ENCODE results near the gene KIF9.
"Not testable (repeated sequence)": the region's sequence is repeated elsewhere in the genome, so short reads cannot be mapped to it uniquely, and the experiment has no call there.

The KIF9 gene

DNA sequence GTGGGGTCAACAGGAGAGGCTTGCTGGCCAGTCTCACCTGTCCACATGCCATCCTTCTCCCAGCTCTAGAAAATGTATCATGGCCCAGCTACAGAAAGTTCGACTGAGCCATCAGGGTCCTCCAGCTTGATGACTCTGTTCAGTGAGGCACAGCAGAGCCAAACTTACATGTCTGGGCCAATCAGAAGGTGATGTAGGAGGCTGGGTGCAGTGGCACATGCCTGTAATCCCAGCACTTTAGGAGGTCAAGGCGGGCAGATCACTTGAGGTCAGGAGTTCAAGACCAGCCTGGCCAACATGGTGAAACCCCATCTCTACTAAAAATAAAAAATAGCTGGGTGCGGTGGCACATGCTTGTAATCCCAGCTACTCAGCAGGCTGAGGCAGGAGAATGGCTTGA, 31.5 kb downstream of the KIF9 start:
- H3K9me3 Mint-ChIP-seq; H3K36me3 Mint-ChIP-seq (ENCODE audit: low read depth); H3K4me3 Mint-ChIP-seq; H3K27me3 Mint-ChIP-seq (ENCODE audit: low read depth); H3K4me1 Mint-ChIP-seq (ENCODE audit: low read depth); H3K27ac Mint-ChIP-seq; DNase-seq (ENCODE audit: low spot score): not testable (repeated sequence)

GRCh38 chr3:47250309-47251060, 32.1 kb downstream of the KIF9 start:
- Mint-ChIP-seq H3K27me3 (ENCODE audit: low read depth) (no peaks in the 10 kb centered on the region), H3K27ac (no peak overlapping the region), H3K36me3 (ENCODE audit: low read depth) (no peaks in the 10 kb centered on the region), H3K4me1 (ENCODE audit: low read depth) (no peaks in the 10 kb centered on the region), H3K4me3 (no peak overlapping the region), H3K9me3 (no peaks in the 10 kb centered on the region)
- DNase-seq (ENCODE audit: low spot score), result no peak

GRCh38 chr3:47247131-47248064, 35.2 kb downstream of the KIF9 start:
- no peaks in the 10 kb centered on the region for H3K27me3 Mint-ChIP-seq (ENCODE audit: low read depth)
- H3K4me3 Mint-ChIP-seq, result no peak overlapping the region
- no peaks in the 10 kb centered on the region for H3K4me1 Mint-ChIP-seq (ENCODE audit: low read depth)
- no peak overlapping the region for H3K27ac Mint-ChIP-seq
- no peaks in the 10 kb centered on the region for H3K36me3 Mint-ChIP-seq (ENCODE audit: low read depth)
- H3K9me3 Mint-ChIP-seq, result no peaks in the 10 kb centered on the region
- DNase-seq (ENCODE audit: low spot score), result no peak

GRCh38 chr3:47245271-47245670, 37.3 kb downstream of the KIF9 start:
- Mint-ChIP-seq H3K27me3 (ENCODE audit: low read depth) (no peaks in the 10 kb centered on the region), H3K9me3 (no peaks in the 10 kb centered on the region), H3K36me3 (ENCODE audit: low read depth) (no peaks in the 10 kb centered on the region), H3K4me1 (ENCODE audit: low read depth) (no peaks in the 10 kb centered on the region), H3K4me3 (no peak overlapping the region), H3K27ac (no peak overlapping the region)
- no peak for DNase-seq (ENCODE audit: low spot score)

DNA sequence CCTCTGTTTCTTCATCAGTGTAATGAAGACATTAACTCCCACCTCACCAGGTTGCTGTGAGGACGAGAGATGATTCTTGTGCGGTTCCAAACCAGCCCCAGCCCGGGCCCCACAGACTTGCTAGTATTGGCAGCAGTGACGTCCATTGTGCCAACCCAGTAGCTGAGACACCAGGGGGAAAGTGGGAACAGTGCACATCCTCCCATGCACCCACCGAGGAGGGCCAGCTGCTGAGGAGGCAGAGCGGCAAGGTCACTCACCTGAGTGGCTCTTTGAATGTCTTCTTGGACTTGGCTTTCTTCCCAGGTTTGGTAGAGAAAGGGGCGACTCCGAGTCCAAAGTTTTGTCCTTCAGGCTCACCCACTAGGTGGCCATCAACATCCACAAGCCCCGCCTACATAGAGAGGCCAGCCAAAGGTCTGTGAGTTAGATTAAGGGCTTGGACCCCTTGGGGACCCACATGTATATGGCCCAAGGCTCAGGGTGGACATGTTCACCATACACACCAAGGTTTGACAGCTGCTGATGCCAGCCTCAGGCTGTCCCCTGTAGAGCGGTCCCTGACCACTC, 38.0 kb downstream of the KIF9 start:
- Mint-ChIP-seq H3K36me3 (ENCODE audit: low read depth) (no peaks in the 10 kb centered on the region), H3K9me3 (no peaks in the 10 kb centered on the region), H3K4me1 (ENCODE audit: low read depth) (no peaks in the 10 kb centered on the region), H3K4me3 (no peak overlapping the region), H3K27ac (no peak overlapping the region), H3K27me3 (ENCODE audit: low read depth) (no peaks in the 10 kb centered on the region)
- no peak for DNase-seq (ENCODE audit: low spot score)

DNA sequence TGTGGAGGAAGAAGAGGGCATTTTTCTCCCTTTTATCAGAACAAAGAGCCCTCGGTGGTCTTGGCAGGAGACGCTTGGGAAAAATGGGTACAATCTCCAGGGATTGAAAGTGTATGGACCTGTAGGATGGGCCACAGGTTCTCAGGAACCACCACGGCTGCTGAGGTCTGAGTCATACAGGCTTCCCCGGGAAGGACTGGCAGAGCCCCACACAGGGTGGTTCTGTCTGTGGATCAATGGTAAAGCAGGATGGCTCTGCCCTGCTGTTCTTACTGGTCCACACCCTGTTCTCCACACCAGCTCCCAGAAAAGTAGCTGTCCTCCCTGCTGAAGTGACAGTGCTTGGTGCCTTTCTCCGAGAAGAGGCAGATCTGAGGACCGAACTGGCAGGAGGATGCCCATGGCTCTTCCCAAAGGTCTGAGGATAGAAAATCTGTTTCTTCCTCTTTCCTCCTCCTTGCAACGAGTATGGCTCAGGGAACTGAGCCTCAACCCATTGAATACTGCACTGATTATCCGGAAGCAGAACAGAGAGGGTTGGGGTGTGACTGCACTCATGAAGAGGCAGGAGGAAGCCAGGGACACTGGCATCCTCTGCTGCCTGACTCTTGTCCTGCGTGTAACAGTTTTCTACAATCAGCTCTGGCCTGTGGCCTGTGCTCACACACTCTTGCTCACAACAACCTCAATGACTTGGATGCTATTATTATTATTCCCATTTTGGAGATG, 39.0 kb downstream of the KIF9 start:
- DNase-seq (ENCODE audit: low spot score), result no peak
- Mint-ChIP-seq H3K27ac (no peak overlapping the region), H3K4me3 (no peak overlapping the region)

DNA sequence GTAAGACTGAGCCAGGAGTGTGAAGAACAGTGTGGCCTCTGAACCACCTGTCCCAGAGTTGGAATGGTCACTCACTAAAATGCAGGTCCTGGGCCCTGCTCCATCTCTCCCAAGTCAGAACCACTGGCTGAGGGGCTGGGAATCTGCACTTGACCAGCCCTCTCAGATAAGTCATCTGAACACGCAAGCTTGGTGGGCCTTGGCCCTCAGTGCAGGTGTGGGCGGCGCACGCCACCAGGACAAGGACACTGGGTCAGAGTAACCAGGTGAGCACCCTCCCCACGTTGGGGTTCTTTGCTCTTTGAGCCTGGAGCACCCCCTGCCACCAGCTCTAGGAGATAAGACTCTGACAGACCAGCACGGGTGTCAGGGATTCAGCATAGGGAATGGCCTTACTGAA, 42.7 kb downstream of the KIF9 start:
- no peaks in the 10 kb centered on the region for H3K36me3 Mint-ChIP-seq (ENCODE audit: low read depth)
- no peaks in the 10 kb centered on the region for H3K4me1 Mint-ChIP-seq (ENCODE audit: low read depth)
- no peak overlapping the region for H3K27ac Mint-ChIP-seq
- no peak for DNase-seq (ENCODE audit: low spot score)
- H3K4me3 Mint-ChIP-seq, result no peak overlapping the region
- no peaks in the 10 kb centered on the region for H3K9me3 Mint-ChIP-seq
- no peaks in the 10 kb centered on the region for H3K27me3 Mint-ChIP-seq (ENCODE audit: low read depth)

More for the DNA sequence above, 39.0 kb downstream of the KIF9 start:
- H3K4me1 Mint-ChIP-seq (ENCODE audit: low read depth), result no peaks in the 10 kb centered on the region
- no peaks in the 10 kb centered on the region for H3K36me3 Mint-ChIP-seq (ENCODE audit: low read depth)
- H3K9me3 Mint-ChIP-seq, result no peaks in the 10 kb centered on the region
- no peaks in the 10 kb centered on the region for H3K27me3 Mint-ChIP-seq (ENCODE audit: low read depth)

GRCh38 chr3:47238017-47238416, 44.6 kb downstream of the KIF9 start:
- Mint-ChIP-seq H3K36me3 (ENCODE audit: low read depth) (no peaks in the 10 kb centered on the region), H3K27ac (no peak overlapping the region), H3K4me1 (ENCODE audit: low read depth) (no peaks in the 10 kb centered on the region), H3K27me3 (ENCODE audit: low read depth) (no peaks in the 10 kb centered on the region), H3K4me3 (no peak overlapping the region), H3K9me3 (no peaks in the 10 kb centered on the region)
- DNase-seq (ENCODE audit: low spot score), result no peak

DNA sequence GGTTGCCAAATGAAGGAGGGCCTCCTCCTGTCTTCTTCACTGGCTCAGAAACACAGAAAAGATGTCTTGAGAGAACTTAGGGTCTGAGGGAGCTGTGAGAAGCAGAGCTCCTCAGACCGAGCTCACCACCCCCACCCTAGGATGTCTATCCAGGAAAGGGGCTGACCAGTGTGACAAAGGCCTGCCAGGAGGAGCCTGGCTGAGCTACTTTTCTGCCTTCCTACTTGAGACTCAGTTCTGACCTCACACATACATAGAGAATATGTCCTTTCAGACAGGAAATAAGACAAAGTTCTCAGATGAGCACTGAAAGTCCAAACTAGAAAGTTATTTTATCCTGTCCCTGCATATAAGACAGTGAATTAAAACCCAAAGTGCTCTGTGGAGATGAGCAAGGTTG, 54.5 kb downstream of the KIF9 start:
- Mint-ChIP-seq H3K4me3 (no peak overlapping the region), H3K36me3 (ENCODE audit: low read depth) (no peaks in the 10 kb centered on the region), H3K4me1 (ENCODE audit: low read depth) (peaks cover 2% of the 10 kb centered on the region), H3K27ac (no peak overlapping the region), H3K9me3 (no peaks in the 10 kb centered on the region), H3K27me3 (ENCODE audit: low read depth) (no peaks in the 10 kb centered on the region)
- DNase-seq (ENCODE audit: low spot score), result no peak

GRCh38 chr3:47227678-47228077, 54.9 kb downstream of the KIF9 start:
- no peaks in the 10 kb centered on the region for H3K9me3 Mint-ChIP-seq
- H3K27ac Mint-ChIP-seq, result no peak overlapping the region

DNA sequence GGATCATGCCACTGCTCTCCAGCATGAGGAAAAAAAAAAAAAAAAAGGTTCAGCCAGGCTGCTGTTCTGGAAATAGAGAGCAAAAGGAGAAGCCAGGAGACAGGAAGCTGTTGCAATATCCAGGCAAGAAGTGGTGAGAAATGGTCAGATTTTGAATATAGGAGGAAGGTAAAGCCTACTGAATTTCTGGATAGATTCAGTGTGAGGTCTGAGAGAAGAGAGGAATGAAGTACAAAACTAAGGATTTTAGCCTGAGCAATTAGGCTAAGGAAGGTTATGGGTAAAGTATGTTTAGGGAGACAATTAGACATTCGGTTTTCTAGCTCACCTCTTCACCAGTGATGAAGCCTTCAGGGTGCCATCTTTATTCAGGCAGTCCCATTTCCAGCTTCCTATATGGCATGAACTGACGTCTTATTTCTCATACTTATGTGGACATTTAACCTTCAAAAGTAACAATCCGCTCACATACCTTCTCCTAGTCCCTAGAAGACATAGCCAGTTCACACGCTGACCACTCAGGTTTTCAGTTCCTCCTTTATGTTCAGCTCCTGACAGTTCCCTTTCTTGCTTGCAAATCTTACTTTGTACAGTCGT, 57.2 kb downstream of the KIF9 start:
- Mint-ChIP-seq H3K27me3 (ENCODE audit: low read depth) (no peaks in the 10 kb centered on the region), H3K36me3 (ENCODE audit: low read depth) (no peaks in the 10 kb centered on the region), H3K9me3 (no peaks in the 10 kb centered on the region), H3K4me1 (ENCODE audit: low read depth) (peaks cover 2% of the 10 kb centered on the region), H3K4me3 (no peak overlapping the region), H3K27ac (no peak overlapping the region)
- no peak for DNase-seq (ENCODE audit: low spot score)

More at GRCh38 chr3:47227678-47228077, 54.9 kb downstream of the KIF9 start:
- Mint-ChIP-seq H3K27me3 (ENCODE audit: low read depth) (no peaks in the 10 kb centered on the region), H3K36me3 (ENCODE audit: low read depth) (no peaks in the 10 kb centered on the region), H3K4me3 (no peak overlapping the region), H3K4me1 (ENCODE audit: low read depth) (peaks cover 2% of the 10 kb centered on the region)
- DNase-seq (ENCODE audit: low spot score), result no peak

DNA sequence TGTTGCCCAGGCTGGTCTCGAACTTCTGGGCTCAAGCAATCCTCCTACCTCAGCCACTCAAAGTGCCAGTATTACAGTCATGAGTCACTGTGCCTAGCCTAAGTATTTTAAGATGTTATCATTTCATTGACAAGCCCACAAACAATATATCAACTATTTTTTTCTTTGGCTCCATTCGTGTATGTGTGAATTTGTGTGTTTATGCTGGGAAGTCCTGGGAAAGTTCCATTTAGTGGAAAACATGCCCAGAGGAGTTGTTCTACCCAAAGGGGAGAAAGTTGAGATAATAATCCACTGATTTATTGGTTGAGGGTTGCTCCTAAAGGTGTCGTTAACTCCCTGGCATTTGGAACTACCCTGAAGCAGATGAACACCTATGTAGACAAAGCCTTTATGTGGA, 58.8 kb downstream of the KIF9 start:
- no peaks in the 10 kb centered on the region for H3K9me3 Mint-ChIP-seq
- no peak overlapping the region for H3K27ac Mint-ChIP-seq
- no peak for DNase-seq (ENCODE audit: low spot score)
- H3K4me3 Mint-ChIP-seq, result no peak overlapping the region
- H3K4me1 Mint-ChIP-seq (ENCODE audit: low read depth), result peaks cover 2% of the 10 kb centered on the region
- no peaks in the 10 kb centered on the region for H3K27me3 Mint-ChIP-seq (ENCODE audit: low read depth)
- H3K36me3 Mint-ChIP-seq (ENCODE audit: low read depth), result no peaks in the 10 kb centered on the region

- Mint-ChIP-seq H3K4me3 (no peak overlapping the region), H3K36me3 (ENCODE audit: low read depth) (no peaks in the 10 kb centered on the region), H3K9me3 (no peaks in the 10 kb centered on the region), H3K27ac (no peak overlapping the region), H3K27me3 (ENCODE audit: low read depth) (no peaks in the 10 kb centered on the region), H3K4me1 (ENCODE audit: low read depth) (peaks cover 2% of the 10 kb centered on the region)
- no peak for DNase-seq (ENCODE audit: low spot score)
Measured at GRCh38 chr3:47221798-47222197, 60.8 kb downstream of the KIF9 start.
